Measurements from ENCODE around the gene TREH.

DNA sequence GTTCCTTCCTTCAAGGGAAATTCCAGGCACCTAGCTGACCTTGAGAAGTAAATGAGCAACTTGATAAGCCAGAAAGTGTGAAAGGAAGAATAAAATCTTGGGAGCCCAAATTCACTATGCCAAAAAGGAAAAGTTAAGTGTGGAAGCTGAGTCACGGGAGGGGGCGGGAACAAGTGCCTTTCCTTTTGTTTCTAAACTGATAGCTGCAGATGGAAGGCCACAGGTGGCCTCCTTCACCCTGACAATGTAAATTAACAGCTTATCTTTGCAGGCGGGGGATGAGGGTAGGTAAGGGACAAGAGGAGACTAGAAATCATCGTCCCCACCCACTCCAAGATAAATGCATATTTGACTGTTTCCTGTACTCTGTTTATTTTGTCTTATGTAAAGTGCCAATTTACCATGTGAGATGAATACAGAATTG, 36.4 kb upstream of the TREH start:
- TF ChIP-seq CTCF (IDR thresholded peaks at IDR 0.05), result no peak
- no peak for TF ChIP-seq POLR2A (IDR thresholded peaks at IDR 0.05; ENCODE audit: low read depth)
- TF ChIP-seq POLR2AphosphoS5 (IDR thresholded peaks at IDR 0.05), result no peak
- TF ChIP-seq EP300 (IDR thresholded peaks at IDR 0.05), result no peak

Measured in esophagus muscularis mucosa (tissue), 4 donors.